ENCODE data around the gene SLC6A12.

GRCh38 chr12:218221-218620, 4.3 kb upstream of the SLC6A12 start:
- TF ChIP-seq CTCF (IDR thresholded peaks at IDR 0.05), result no peak
- TF ChIP-seq POLR2A (IDR thresholded peaks at IDR 0.05; ENCODE audit: low read depth), result no peak
- no peak for TF ChIP-seq EP300 (IDR thresholded peaks at IDR 0.05)
- no peak for TF ChIP-seq POLR2AphosphoS5 (IDR thresholded peaks at IDR 0.05)

Measured in esophagus muscularis mucosa (tissue), 4 donors.